Esophagus muscularis mucosa (tissue), 4 donors: ENCODE measurements around the gene PRDM15. TPM values are rescaled to one million over a fixed set of nuclear protein-coding genes. Genes with fewer than 3 reads are reported as not detected.
"Not testable (repeated sequence)": the region's sequence is repeated elsewhere in the genome, so short reads cannot be mapped to it uniquely, and the experiment has no call there.

Experiments
- DNase-seq: peaks from one replicate; pipeline ENCODE4 v3.0.0-alpha.2; 2017; ENCODE audit errors: extremely low spot score
- H3K27ac ChIP-seq, 4 donors: fragments of 200-600 bp; sonication (generic); replicated peaks in 1 of 4; 1 replicate in 3 of 4; 2 replicates in 1 of 4; pipeline ENCODE4 v1.5.1; 2016 to 2019; ENCODE audit warnings: mild to moderate bottlenecking in 1 of 4
- H3K27me3 ChIP-seq, 4 donors: fragments of 200-600 bp; sonication (generic); one replicate each; pipeline versions ENCODE4 v1.5.1 to v1.6.0; 2016 to 2019
- H3K36me3 ChIP-seq, 4 donors: fragments of 200-600 bp; sonication (generic); one replicate each; pipeline ENCODE4 v1.5.1; 2016 to 2019
- H3K4me1 ChIP-seq, 4 donors: fragments of 200-600 bp; sonication (generic); one replicate each; pipeline ENCODE4 v1.5.1; 2016 to 2019
- H3K4me3 ChIP-seq, 4 donors: fragments of 200-600 bp; sonication (generic); 1 replicate in 2 of 4; 2 replicates in 2 of 4; pipeline ENCODE4 v1.5.1; 2016 to 2019; ENCODE audit warnings: mild to moderate bottlenecking in 4 of 4, moderate library complexity in 1 of 4
- H3K9me3 ChIP-seq, 4 donors: fragments of 200-600 bp; sonication (generic); 1 replicate in 3 of 4; 2 replicates in 1 of 4; pipeline ENCODE4 v1.5.1; 2016 to 2019
- EP300 ChIP-seq: sonication (generic); formaldehyde crosslinking; IDR thresholded peaks from one replicate; pipeline ENCODE4 v1.6.1; 2017; ENCODE audit warnings: antibody characterized with exemption
- POLR2A ChIP-seq: fragments of 450-650 bp; IDR thresholded peaks from one replicate; pipeline ENCODE4 v1.6.1; 2017; ENCODE audit warnings: antibody characterized with exemption, moderate library complexity, mild to moderate bottlenecking, low read depth
- POLR2AphosphoS5 ChIP-seq, 2 donors: sonication (generic); formaldehyde crosslinking; IDR thresholded peaks; one replicate each; pipeline ENCODE4 v1.6.1; 2017; ENCODE audit warnings: antibody characterized with exemption in 2 of 2
- WGBS: methylation state at CpG from one replicate; pipeline ENCODE4 v1.1.5; 2018; 5-methylcytosine and 5-hydroxymethylcytosine counted together
- intact Hi-C: fragments of 100-400 bp; cut with DNase I; formaldehyde crosslinking; loops from one replicate; pipeline ENCODE4 v1.15.1; 2023
- total RNA-seq, 4 donors: library from RNA; depleted of rRNA; stranded (reverse); fragments of >200 nt; gene quantifications; one replicate each; pipeline versions ENCODE4 v1.1.0 to v1.2.1, GENCODE V29; 2016
- TF ChIP-seq, protein P1 (sequence below), 3 experiments: fragments of 200-600 bp in 2 of 3; fragments of 450-650 bp in 1 of 3; sonication (generic) in 2 of 3; IDR thresholded peaks; one replicate each; pipeline ENCODE4 v1.5.1; 2017 to 2019; ENCODE audit warnings: antibody characterized with exemption in 3 of 3, mild to moderate bottlenecking in 2 of 3, moderate library complexity in 1 of 3

PRDM15 gene
- total RNA-seq, 4 donors from 2014 or later, result 5.0 to 6.3 (median 5.4) TPM

DNA sequence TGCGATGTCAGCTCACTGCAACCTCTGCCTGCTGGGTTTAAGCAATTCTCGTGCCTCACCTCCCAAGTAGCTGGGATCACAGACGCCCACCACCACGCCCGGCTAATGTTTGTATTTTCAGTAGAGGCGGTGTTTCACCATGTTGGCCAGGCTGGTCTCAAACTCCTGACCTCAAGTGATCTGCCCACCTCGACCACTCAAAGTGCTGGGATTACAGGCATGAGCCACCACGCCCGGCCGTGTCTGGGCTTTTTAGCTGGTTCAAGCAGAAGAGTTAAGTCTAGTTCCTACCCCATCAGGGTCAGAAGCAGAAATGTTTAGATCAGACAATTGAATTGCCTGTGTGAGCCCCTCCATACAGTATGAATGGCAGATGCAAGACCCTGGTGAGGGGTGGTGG lies 84.5 kb downstream of the PRDM15 start:
- TF ChIP-seq EP300, result no peak
- TF ChIP-seq, protein P1, sequence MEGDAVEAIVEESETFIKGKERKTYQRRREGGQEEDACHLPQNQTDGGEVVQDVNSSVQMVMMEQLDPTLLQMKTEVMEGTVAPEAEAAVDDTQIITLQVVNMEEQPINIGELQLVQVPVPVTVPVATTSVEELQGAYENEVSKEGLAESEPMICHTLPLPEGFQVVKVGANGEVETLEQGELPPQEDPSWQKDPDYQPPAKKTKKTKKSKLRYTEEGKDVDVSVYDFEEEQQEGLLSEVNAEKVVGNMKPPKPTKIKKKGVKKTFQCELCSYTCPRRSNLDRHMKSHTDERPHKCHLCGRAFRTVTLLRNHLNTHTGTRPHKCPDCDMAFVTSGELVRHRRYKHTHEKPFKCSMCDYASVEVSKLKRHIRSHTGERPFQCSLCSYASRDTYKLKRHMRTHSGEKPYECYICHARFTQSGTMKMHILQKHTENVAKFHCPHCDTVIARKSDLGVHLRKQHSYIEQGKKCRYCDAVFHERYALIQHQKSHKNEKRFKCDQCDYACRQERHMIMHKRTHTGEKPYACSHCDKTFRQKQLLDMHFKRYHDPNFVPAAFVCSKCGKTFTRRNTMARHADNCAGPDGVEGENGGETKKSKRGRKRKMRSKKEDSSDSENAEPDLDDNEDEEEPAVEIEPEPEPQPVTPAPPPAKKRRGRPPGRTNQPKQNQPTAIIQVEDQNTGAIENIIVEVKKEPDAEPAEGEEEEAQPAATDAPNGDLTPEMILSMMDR (IDR thresholded peaks at IDR 0.05), result no peak
- no peak for TF ChIP-seq POLR2A
- TF ChIP-seq POLR2AphosphoS5 (IDR thresholded peaks at IDR 0.05), result no peak
- Histone ChIP-seq H3K27me3 (peaks cover 0 to 28% (median 0%) of the 10 kb centered on the region in 4 donors), H3K9me3 (peaks cover 0 to 17% (median 10%) of the 10 kb centered on the region in 4 donors), H3K4me3 (no peak overlapping the region), H3K27ac (no peak overlapping the region), H3K4me1 (no peaks in the 10 kb centered on the region), H3K36me3 (peaks cover 9 to 23% (median 15%) of the 10 kb centered on the region in 4 donors)
- 97% methylated on average over 9 of the region's 10 CpGs for WGBS
- no peak for DNase-seq
- intact Hi-C loops, result no loop called here

DNA sequence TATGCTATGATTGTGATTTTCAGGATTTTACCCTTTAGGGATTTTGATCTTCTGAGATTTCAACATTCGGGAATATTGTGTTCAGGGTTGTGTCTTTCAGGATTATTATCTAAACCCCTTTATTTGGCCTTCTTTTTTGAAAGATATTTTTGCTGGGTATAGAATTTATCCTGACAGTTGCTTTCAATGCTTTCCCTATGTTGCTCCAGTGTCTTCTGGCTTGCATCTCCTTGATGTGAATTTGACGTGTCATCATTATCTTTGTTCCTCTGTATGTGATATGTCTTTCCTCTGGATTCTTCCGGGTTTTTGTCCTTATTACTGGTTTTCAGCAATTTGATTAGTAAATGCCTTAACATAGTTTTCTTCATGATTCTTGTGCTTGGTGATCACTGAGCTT lies 86.4 kb downstream of the PRDM15 start:
- no peak for TF ChIP-seq POLR2A
- no peak for TF ChIP-seq POLR2AphosphoS5 (IDR thresholded peaks at IDR 0.05)
- TF ChIP-seq, protein P1 (IDR thresholded peaks at IDR 0.05), result no peak
- no peak for TF ChIP-seq EP300
- no peak for DNase-seq
- peaks cover 0 to 5% (median 3%) of the 10 kb centered on the region in 4 donors for H3K36me3 ChIP-seq
- peaks cover 0 to 17% (median 10%) of the 10 kb centered on the region in 4 donors for H3K9me3 ChIP-seq
- intact Hi-C loops, result no loop called here
- H3K4me3 ChIP-seq, result no peak overlapping the region
- H3K27me3 ChIP-seq, result peaks cover 0 to 35% (median 0%) of the 10 kb centered on the region in 4 donors
- WGBS, result 97% methylated on average over 3 of the region's 3 CpGs
- H3K27ac ChIP-seq, result no peak overlapping the region
- no peaks in the 10 kb centered on the region for H3K4me1 ChIP-seq

DNA sequence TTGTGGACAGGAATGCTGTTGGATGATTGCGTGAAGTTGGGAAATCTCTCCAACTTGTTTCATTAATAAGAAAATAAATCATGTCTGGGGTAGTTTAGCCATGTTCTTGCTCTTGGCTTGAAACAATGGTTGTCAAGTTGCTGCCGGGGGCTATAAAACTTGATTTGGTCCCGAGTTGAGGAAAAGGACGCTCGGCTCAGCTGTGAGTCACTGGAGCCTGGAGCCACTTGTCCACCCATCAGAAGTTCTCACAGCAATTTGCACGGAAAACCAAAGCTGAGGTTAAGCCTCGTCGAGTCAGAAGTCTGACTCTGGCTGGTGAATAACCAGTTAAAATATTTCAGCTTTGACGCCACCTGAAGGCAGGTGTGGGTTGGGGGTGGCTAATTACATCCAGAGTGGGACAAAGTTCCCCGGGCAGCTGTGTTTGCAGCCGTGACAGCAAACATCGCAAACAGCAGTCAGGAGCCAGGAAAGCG lies 92.6 kb downstream of the PRDM15 start:
- Histone ChIP-seq H3K36me3 (no peaks in the 10 kb centered on the region), H3K9me3 (no peaks in the 10 kb centered on the region), H3K27me3 (peaks cover 0 to 57% (median 4%) of the 10 kb centered on the region in 4 donors), H3K4me1 (no peaks in the 10 kb centered on the region), H3K27ac (no peak overlapping the region), H3K4me3 (no peak overlapping the region)
- DNase-seq, result no peak
- TF ChIP-seq POLR2AphosphoS5 (IDR thresholded peaks at IDR 0.05) (no peak), EP300 (no peak), POLR2A (no peak)
- TF ChIP-seq, protein P1 (IDR thresholded peaks at IDR 0.05), result no peak
- intact Hi-C loops, result no loop called here
- 62% methylated on average over 13 of the region's 13 CpGs for WGBS

DNA sequence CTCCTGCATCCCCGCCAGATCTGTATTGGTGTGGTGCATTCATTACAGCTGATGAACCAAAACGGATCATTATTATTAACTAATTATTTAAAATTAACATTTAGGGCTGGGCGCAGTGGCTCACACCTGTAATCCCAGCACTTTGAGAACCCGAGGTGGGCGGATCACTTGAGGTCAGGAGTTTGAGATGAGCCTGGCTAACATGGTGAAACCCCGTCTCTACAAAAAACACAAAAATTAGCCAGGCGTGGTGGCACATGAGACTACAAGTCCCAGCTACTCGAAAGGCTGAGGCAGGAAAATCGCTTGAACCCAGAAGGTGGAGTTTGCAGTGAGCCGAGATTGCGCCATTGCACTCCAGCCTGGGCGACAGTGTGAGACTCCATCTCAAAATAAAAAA lies 93.9 kb downstream of the PRDM15 start:
- H3K27ac ChIP-seq, DNase-seq, H3K4me3 ChIP-seq, H3K9me3 ChIP-seq, intact Hi-C loops, H3K36me3 ChIP-seq, H3K4me1 ChIP-seq: not testable (repeated sequence)
- peaks cover 0 to 62% (median 7%) of the 10 kb centered on the region in 4 donors for H3K27me3 ChIP-seq
- 91% methylated on average over 12 of the region's 12 CpGs for WGBS

DNA sequence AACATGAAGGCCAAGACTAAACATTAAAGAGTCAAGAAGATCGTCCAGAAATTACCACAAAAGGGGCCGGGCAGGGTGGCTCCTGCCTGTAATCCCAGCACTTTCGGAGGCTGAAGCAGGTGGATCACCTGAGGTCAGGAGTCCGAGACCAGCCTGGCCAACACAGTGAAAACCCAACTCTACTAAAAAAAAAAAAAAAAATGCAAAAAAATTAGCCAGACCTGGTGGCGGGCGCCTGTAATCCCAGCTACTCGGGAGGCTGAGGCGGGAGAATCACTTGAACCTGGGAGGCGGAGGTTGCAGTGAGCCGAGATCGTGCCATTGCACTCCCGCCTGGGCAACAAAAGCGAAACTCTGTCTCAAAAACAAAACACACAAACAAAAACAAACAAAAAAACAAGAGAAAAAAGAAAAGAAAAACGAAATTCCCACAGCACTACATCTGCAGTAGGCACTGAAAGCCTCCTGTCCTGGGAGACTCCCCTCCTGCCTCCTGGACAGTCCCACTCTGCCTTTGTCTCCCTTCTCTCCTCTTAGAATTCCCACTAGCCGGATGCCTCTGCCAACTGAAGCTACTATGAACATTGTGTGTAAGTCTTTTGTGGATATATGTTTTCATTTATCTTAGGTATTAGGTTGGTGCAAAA lies 94.6 kb downstream of the PRDM15 start:
- TF ChIP-seq EP300 (no peak), POLR2AphosphoS5 (IDR thresholded peaks at IDR 0.05) (no peak), POLR2A (no peak)
- TF ChIP-seq, protein P1 (IDR thresholded peaks at IDR 0.05), result no peak
- WGBS, result 90% methylated on average over 15 of the region's 15 CpGs
- Histone ChIP-seq H3K9me3 (no peaks in the 10 kb centered on the region), H3K27ac (no peak overlapping the region), H3K4me3 (no peak overlapping the region), H3K4me1 (no peaks in the 10 kb centered on the region), H3K27me3 (peaks cover 0 to 67% (median 13%) of the 10 kb centered on the region in 4 donors), H3K36me3 (no peaks in the 10 kb centered on the region)
- intact Hi-C loops, result no loop called here
- no peak for DNase-seq
